Lower leg skin (tissue), 3 donors: ENCODE results near the gene DGCR8.

Source experiments
- CTCF ChIP-seq, 3 donors: fragments of 450-650 bp; IDR thresholded peaks; one replicate each; pipeline ENCODE4 v1.5.1; 2016; ENCODE audit warnings: antibody characterized with exemption in 3 of 3, mild to moderate bottlenecking in 3 of 3, moderate library complexity in 2 of 3
- POLR2A ChIP-seq, 2 donors: fragments of 450-650 bp; IDR thresholded peaks; one replicate each; pipeline ENCODE4 v1.6.1; 2016 to 2017; ENCODE audit warnings: antibody characterized with exemption in 2 of 2, mild to moderate bottlenecking in 1 of 2, moderate library complexity in 1 of 2

- no peak for TF ChIP-seq CTCF (IDR thresholded peaks at IDR 0.05)
- TF ChIP-seq POLR2A (IDR thresholded peaks at IDR 0.05): no peak
Measured at GRCh38 chr22:20060700-20061480, 19.2 kb upstream of the DGCR8 start.
